Measurements from ENCODE around the gene TXNDC9. TPM values are rescaled to one million over a fixed set of nuclear protein-coding genes. Genes with fewer than 3 reads are reported as not detected.

Gene TXNDC9
- total RNA-seq, 2 experiments from 2014 or later: 28.5 to 31.7 TPM

GRCh38 chr2:99275882-99276281, 60.3 kb downstream of the TXNDC9 start:
- peaks cover 8% of the 10 kb centered on the region for H3K9me3 ChIP-seq (ENCODE audit: low read length)
- no peak overlapping the region for H3K27ac ChIP-seq (ENCODE audit: low read depth, low read length, poor library complexity, severe bottlenecking)
- H3K9me2 ChIP-seq (ENCODE audit: insufficient read depth, low read length): no peaks in the 10 kb centered on the region
- H3K36me3 ChIP-seq (ENCODE audit: insufficient read depth, low read length): no peaks in the 10 kb centered on the region
- H3K4me2 ChIP-seq (ENCODE audit: low read length): no peak overlapping the region
- intact Hi-C loops (cut with micrococcal nuclease; ENCODE audit: unreplicated experiment): no loop called here
- ChIA-PET CTCF (ENCODE audit: unreplicated experiment) (no interaction called here), POLR2A (no interaction called here)
- H2AFZ ChIP-seq (ENCODE audit: low read length): no peak overlapping the region
- H3K4me3 ChIP-seq (ENCODE audit: low read depth, low read length, poor library complexity, severe bottlenecking): no peak overlapping the region
- no TSS peak for BruUV-seq (replicated peaks)
- no peaks in the 10 kb centered on the region for H3K4me1 ChIP-seq (ENCODE audit: insufficient read depth, low read length, poor library complexity, severe bottlenecking)
- H4K20me1 ChIP-seq (ENCODE audit: insufficient read depth, low read length): no peaks in the 10 kb centered on the region
- no peak for DNase-seq (ENCODE audit: low spot score)
- H3K79me2 ChIP-seq (ENCODE audit: insufficient read depth, low read depth, low read length): no peaks in the 10 kb centered on the region
- TF ChIP-seq CTCF (conservative IDR thresholded peaks at IDR 0.05; ENCODE audit: low read length) (no peak), EZH2phosphoT487 (IDR thresholded peaks at IDR 0.05; ENCODE audit: borderline replicate concordance, low read depth, low read length) (no peak)

Other genes with a start within 250 kb of the TXNDC9 start
- 0.25 and 0.31 TPM in 2 replicates for gene C2orf15, start 194.6 kb downstream of the TXNDC9 start, total RNA-seq (2014; rRNA removed; shearing (Covaris generic))
- 1.3 and 2.1 TPM in 2 replicates for gene C2orf15, start 194.6 kb downstream of the TXNDC9 start, total RNA-seq (2022)
- gene TSGA10, start 181.4 kb downstream of the TXNDC9 start, total RNA-seq (2014; rRNA removed; shearing (Covaris generic)): 3.8 and 13.3 TPM in 2 replicates
- gene TSGA10, start 181.4 kb downstream of the TXNDC9 start, total RNA-seq (2022): 10.8 and 14.1 TPM in 2 replicates
- gene LIPT1, start 181.4 kb downstream of the TXNDC9 start, total RNA-seq (2014; rRNA removed; shearing (Covaris generic)): 7.9 and 12.5 TPM in 2 replicates
- 11.9 and 12.7 TPM in 2 replicates for gene LIPT1, start 181.4 kb downstream of the TXNDC9 start, total RNA-seq (2022)
- gene MITD1, start 155.3 kb downstream of the TXNDC9 start, total RNA-seq (2014; rRNA removed; shearing (Covaris generic)): 35.9 and 40.2 TPM in 2 replicates
- gene MITD1, start 155.3 kb downstream of the TXNDC9 start, total RNA-seq (2022): 34.2 and 34.6 TPM in 2 replicates
- 27.7 and 30.9 TPM in 2 replicates for gene MRPL30, start 155.1 kb downstream of the TXNDC9 start, total RNA-seq (2014; rRNA removed; shearing (Covaris generic))
- gene MRPL30, start 155.1 kb downstream of the TXNDC9 start, total RNA-seq (2022): 28.8 and 31.4 TPM in 2 replicates
- gene LYG2, start 80.7 kb downstream of the TXNDC9 start, total RNA-seq (2014; rRNA removed; shearing (Covaris generic)): not detected in 2 replicates
- gene LYG2, start 80.7 kb downstream of the TXNDC9 start, total RNA-seq (2022): not detected in 2 replicates
- 2.7 and 3.0 TPM in 2 replicates for gene LYG1, start 35.1 kb downstream of the TXNDC9 start, total RNA-seq (2014; rRNA removed; shearing (Covaris generic))
- gene LYG1, start 35.1 kb downstream of the TXNDC9 start, total RNA-seq (2022): 1.8 and 2.2 TPM in 2 replicates
- gene EIF5B, start 1.1 kb upstream of the TXNDC9 start, total RNA-seq (2014; rRNA removed; shearing (Covaris generic)): 19.9 and 28.7 TPM in 2 replicates
- 53.1 and 54.8 TPM in 2 replicates for gene EIF5B, start 1.1 kb upstream of the TXNDC9 start, total RNA-seq (2022)
- gene REV1, start 153.7 kb upstream of the TXNDC9 start, total RNA-seq (2014; rRNA removed; shearing (Covaris generic)): 59.4 and 68.1 TPM in 2 replicates
- 51.6 and 65.5 TPM in 2 replicates for gene REV1, start 153.7 kb upstream of the TXNDC9 start, total RNA-seq (2022)

All from OCI-LY7 (cell line).